HepG2 (cell line): ENCODE data around the gene ANK3.

Source experiments
- BORCS8-MEF2B ChIP-seq: sonication (generic); formaldehyde crosslinking; IDR thresholded peaks from 2 replicates; pipeline ENCODE4 v1.8.0; 2022; ENCODE audit warnings: mild to moderate bottlenecking, missing genetic modification reagents
- FOSL1 ChIP-seq: sonication (generic); formaldehyde crosslinking; IDR thresholded peaks from 2 replicates; pipeline ENCODE4 v1.9.0; 2021; ENCODE audit warnings: missing genetic modification reagents, borderline replicate concordance
- TF ChIP-seq, protein P1 (sequence below): sonication (generic); formaldehyde crosslinking; IDR thresholded peaks from 2 replicates; pipeline ENCODE4 v1.5.1; 2020; ENCODE audit warnings: missing genetic modification reagents, mild to moderate bottlenecking, borderline replicate concordance

DNA sequence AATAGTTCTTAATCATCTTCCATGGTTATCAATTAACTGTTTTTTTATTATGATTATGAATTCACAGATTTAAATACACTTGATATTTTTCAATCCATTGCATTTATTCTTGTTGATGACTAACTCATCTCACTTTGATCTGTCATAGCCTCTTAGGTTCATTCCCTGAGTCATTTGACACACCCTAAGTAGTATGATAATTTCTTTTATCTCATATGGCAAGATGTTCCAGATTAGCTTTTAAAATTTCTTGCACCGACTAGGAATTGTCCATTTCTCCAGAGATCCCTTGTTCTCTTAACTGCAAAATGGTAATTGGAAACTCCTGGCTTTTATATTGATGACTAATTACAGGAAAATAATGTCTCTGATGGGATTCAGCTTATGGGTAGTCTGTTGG is 395.7 kb downstream of the ANK3 start:
- TF ChIP-seq BORCS8-MEF2B (CRISPR knock-in tag) (no peak), FOSL1 (CRISPR knock-in tag) (no peak)
- TF ChIP-seq, protein P1, sequence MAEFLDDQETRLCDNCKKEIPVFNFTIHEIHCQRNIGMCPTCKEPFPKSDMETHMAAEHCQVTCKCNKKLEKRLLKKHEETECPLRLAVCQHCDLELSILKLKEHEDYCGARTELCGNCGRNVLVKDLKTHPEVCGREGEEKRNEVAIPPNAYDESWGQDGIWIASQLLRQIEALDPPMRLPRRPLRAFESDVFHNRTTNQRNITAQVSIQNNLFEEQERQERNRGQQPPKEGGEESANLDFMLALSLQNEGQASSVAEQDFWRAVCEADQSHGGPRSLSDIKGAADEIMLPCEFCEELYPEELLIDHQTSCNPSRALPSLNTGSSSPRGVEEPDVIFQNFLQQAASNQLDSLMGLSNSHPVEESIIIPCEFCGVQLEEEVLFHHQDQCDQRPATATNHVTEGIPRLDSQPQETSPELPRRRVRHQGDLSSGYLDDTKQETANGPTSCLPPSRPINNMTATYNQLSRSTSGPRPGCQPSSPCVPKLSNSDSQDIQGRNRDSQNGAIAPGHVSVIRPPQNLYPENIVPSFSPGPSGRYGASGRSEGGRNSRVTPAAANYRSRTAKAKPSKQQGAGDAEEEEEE: no peak
